NCI-H1694 (cell line): ENCODE results near the gene FAT3.

Source experiments
- DNase-seq: peaks from one replicate; lab custom pipeline; 2025; lab: John Stamatoyannopoulos, UW

Gene FAT3

DNA sequence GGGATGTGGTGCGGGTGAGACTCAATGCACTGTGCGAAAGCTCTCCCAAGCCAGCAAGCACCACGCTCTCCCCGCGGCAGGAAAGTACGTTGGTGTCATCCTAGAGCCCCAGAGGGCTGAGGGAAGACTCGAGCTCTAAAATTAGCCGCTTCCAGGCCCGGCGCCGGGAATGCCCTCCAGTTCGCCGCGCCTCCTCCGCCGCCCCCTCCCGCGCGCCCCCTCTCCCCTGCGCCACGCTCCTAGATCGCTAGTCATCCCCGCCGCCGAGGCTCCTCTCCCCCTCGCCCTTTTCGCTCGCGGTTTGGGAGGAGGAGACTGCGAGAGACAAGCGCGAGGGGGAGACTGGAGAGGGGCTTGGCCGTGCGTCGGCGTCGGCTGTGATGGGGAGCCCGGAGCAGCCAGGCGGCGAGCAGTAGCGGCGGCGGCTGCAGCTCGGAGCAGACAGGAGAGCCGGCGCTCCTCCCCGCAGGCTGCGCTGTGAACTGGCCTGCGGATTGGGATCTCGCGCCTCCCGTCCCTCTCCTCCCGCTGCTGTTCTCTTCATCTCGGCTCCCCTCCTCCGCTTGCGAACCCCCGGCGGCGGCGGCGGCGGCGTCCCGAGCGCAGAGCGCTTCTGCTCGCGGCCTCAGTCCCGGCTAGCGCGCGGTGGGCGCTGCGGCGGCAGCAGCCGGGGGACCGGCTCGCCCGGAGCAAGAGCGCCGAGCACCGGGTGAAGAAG, at the start of gene FAT3:
Gene FAT3, plus strand, starts transcription at position 412 of the 718 bp plus-strand sequence. CDS start 127,295 bp downstream, outside the sequence.
- DNase-seq: no peak

DNA sequence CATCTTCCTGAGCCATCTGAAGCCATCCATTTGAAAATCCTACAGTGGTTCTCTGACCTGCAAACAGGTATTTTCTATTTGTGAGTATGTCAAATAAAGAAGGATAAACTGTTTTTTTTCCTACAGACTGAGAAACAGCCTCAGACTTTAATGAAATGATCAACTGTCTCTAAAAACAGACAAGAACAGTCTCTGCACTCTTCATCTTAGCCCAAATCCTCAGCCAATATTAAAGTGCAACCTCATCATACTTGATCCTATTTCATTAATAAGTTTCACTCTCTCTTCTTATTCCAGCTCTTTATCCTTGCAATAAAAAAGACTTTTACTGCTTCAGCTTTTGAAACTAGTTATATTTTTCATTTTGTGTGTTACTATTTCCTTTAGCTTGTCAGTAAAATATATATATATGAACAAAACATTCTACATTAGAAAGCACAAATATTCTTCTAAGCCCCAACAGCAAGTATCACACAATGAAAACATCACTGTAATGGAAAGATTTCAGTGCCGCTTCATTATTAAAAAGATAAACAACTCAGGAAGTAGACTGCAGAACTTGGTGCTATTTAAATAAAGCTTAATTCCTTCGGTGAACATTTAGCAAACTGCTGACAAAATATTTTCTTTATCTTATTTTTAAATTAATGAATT, 45.5 kb upstream of the FAT3 start:
- no peak for DNase-seq

GRCh38 chr11:92180226-92180625, 44.4 kb upstream of the FAT3 start:
- no peak for DNase-seq

DNA sequence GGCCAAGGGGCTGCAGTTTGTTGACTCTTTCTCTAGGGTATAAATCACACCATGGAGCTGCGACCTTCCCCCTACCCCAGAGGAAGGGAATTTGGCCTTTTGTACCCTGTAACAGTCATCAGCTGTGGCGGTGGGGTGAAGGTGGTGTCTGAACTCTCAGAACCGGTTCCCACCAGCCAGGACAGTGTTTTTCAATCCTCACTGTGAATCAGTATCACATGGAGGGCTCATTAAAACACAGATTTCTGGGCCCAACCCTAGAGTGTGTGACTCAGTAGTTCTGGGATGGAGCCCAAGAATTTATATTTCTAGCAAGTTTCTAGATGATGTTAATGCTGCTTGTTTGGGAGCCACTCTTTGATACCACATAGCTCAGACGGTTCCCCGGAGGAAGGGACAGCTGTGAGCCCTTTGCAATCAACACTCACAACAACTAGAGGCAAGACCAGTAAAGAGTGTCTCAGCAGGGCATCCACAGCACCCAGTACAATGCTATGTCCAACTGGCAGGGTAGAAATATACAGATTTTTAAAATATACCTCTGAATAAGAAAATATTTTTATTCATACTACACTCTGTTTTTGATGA, 43.9 kb upstream of the FAT3 start:
- no peak for DNase-seq

DNA sequence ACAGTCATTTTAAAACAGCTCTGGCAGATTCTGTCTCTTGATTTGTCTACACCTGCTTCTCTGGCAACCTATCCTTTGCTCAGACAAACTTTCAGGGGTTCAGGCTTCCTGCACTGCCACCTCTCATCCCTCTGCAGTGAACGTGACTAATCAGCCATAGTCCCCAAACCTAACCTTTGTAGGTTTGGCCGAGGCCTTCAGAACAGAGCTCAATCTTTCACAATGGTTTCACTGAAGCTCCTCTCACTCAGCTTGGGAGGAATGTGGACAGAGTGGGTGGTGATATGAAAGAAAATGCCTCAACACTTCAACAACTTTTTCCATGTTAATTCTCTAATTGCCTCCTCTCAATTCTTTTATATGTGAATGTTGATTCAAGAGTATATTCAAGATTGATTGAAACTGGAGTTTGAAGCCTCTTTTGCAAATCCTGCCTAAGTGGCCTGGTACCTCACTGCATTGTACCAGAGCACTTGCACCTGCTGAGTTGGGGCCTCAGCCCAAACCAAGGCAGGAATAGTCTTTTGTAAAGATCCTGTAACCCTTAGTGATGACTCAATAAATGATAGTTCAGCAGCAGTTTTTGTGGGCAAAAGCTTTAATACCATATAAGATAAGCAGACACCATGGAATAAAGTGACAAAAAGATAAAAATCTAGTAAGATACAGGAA, 33.9 kb upstream of the FAT3 start:
- no peak for DNase-seq

GRCh38 chr11:92192141-92192540, 32.5 kb upstream of the FAT3 start:
- DNase-seq: no peak

DNA sequence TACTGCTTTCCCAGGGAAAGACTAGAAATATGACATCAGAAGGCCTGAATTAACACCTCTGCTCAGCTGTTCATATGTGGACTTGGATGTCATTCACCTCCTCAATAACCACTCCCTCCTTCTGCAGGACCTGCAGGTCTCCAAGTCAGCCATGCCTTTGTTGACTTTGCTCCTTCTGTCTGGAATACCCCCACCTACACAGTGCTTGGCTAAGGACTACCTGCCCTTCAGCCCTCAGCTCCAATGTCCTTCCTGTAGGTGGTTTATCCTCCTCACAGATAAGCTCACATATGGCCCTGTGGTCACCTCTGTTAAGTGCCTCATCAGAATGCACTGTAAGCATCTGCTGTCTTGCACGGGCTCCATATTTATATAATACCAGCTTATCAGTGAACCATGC, 26.4 kb upstream of the FAT3 start:
- no peak for DNase-seq

DNA sequence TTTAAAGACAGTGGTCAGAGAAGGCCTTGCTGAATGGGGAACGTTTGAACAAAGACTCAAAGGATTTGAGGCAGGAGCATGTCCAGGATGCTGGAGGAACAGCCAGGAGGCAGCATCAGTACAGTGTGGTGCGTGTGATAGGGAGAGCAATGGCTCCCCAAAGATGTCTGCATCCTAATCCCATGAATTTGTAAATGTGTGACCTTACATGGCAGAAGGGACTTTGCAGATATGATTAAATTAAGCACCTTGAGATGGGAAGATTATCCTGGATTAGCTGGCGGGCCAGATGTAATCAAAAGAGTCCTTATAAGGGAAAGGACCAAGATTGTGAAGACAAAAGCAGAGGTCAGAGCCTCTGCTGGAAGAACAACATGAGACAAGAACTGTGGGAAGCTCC, 24.6 kb upstream of the FAT3 start:
- DNase-seq: no peak

DNA sequence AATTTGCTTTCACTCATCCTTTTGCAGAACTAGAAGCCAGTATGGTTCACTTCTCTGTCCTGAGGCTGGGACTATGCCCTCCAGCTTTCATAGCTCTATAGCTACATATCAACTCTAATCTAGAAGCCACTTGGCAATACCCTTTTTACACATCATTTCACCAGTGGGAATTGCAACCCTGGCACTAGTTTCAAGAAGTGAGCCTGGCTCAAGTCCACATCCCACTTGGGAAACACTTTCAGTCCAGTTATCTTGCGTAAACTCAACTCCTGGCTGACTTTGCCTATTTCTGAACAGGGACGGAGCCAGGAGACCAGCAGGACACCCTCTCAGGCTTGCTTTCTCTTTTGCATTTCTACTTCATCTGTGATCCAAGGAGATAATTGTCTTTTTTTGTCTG, 19.9 kb upstream of the FAT3 start:
- DNase-seq: no peak

DNA sequence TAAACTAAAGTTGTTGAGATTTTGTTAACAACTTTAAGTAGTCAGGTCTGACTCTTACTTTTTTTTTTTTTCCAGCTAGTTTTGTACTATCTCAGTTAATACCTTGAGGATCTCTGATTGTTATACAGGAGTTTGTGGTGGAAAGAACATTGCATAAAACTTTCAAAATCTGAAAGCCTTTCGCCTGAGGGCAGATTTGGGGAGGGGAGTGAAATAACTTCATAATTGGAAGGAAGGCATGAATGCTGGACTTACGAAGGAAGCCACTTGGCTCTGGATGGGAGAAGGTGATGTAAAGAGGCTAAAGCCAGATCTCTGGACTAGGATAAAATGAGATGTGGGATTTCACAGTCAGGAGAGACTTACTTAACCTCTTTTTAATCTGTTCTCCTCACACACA, 18.2 kb upstream of the FAT3 start:
- no peak for DNase-seq

DNA sequence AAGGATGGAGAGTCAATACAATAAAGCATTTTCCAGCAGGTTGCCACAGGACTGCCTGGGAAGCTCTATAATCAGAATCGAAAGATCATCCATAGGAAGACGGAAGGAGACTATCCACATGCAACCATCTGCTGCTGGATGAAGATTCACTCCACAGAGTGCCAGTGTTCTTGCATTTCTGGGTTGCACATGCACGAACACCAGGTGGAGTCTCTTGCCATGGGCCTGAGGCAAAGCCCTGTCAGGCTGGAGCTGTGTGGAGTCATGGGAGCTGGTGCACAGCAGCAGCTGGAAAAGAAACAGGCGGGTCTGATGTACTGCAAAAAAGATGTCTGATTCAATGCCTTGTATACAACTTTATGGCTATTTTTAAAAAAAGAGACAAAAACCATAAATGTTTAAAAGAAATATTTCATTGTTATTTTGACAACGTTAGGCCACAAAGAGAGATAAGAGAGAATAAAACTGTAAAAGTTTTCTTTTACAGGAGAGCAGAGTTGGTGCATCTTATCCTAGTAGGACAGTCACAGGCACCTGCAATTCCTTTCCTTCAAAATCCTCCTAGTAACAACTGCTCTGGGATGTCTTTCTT, 12.9 kb upstream of the FAT3 start:
- DNase-seq: no peak

GRCh38 chr11:92212530-92212929, 12.1 kb upstream of the FAT3 start:
- DNase-seq: no peak

- no peak for DNase-seq
Measured at GRCh38 chr11:92216789-92217188, 7.8 kb upstream of the FAT3 start.

- DNase-seq: no peak
Measured at GRCh38 chr11:92219476-92219875, 5.1 kb upstream of the FAT3 start.

DNA sequence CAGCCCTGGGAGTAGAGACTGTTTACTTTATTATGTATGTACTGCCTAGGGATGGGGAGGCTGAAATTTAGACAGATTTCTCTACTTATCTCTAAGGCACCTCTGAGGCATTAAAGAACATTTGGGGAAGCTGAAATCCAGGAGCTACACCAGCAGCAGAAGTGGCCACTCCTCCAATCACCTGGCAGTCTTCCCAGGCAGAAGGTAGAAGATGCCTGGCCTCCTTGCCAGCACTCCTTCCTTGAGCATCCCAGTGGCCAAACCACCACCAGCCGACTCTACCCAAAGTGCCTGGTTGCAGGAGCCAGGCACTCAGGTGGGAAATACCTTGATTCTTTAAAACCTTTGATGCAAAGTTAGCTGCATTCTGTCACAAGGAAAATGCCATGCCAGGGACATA, 1.9 kb upstream of the FAT3 start:
- DNase-seq: no peak

DNA sequence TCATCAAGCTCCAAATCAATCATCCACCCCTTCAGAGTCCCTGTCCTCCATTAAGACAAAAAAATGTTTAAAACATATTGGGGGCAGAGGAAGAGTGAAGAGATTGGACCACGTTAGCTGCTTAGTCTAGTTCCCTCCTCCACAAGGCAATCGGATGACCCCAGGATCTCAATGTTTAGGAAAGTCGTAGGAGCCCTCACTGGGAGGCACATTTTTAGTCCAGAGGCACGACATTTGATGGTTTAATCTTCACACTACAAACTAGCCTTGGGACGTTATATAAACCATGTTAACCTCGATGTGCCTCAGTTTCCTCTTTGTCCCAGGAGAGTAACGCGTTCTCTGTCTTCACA, 588 bp upstream of the FAT3 start:
- DNase-seq: no peak

- no peak for DNase-seq
Measured at GRCh38 chr11:92225125-92225567, 528 bp downstream of the FAT3 start.

- no peak for DNase-seq
Measured at GRCh38 chr11:92225568-92226330, 1.1 kb downstream of the FAT3 start.

DNA sequence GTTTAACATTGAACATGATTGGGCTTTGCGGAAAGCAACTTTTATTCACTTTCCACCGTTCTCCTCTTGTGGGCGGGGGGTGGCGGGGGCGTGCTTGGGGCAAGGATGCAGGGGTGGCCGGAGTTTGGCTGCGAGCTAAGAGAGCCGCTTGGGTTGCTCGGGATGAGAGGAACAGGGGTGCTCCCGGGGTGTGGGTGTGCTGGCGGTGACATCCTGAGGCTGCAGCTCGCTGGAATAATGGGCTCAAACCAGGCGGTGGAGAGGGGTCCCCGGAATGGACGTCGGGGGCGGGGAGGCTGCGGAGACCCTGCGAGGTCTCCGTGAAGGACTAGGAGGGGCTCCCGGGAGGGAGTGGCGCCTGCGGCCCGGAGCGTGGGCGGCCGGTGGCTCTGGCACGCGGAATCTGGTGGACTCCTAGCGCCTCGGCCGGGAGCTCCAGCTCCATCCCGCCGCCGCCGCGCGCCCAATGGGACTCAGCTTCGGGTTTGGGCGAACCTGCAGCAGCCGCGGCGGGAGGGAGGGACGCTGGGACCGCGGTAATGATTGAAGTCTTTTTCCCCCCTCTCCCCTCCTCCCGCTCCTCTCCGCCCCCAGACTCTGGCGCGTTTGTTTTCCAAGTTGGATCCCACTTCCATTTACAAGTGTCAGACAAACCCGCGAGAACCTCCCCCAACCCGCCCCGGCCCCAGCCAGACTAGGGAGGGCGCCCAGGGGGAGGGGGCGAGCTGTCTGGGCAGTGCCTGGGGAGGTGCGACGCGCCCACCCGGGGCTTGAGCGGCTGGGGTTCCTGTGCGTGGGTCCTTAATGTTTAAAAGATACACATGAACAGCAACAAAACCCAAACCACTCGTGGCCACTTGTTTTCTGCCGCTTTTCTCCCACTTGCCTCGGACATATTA, 2.0 kb downstream of the FAT3 start:
- no peak for DNase-seq

DNA sequence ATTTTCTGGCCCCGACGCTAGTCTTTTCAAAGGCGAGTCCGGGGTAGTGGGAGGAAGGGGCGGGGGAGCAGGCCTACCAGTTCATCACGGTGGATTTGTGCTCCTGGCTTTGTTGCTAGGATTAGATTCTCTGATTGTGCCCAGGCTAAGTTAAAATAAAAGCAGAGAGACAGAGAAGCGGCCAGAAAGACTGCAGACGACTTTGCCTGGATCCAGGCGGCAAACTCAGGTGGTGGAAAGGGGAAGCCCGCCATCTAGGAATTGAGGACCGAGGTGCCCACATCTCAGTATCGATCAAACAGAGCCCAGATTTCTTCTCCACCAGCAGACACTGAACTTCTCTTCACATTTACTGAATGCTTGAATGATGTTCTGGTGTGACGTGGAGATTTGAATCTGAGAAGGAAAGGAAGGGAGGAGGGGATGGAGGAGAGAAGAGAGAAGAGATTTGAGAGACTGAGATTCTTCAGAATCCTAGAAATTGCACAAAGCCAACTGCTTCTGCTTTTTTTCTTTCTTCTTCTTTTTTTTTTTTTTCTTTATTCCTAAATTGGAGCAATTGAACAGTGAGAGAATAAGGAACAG, 2.7 kb downstream of the FAT3 start:
- DNase-seq: no peak
